Measurements from ENCODE around the gene NDOR1.

GRCh38 chr9:137158625-137159024, 46.9 kb upstream of the NDOR1 start:
- TF ChIP-seq CTCF (IDR thresholded peaks at IDR 0.05; ENCODE audit: low read depth, low read length, poor library complexity, severe bottlenecking) (no peak), EZH2phosphoT487 (IDR thresholded peaks at IDR 0.05; ENCODE audit: borderline replicate concordance, low read length) (no peak)
